Ascending aorta (tissue), 2 donors: ENCODE data around the gene METRN. TPM values are rescaled to one million over a fixed set of nuclear protein-coding genes. Genes with fewer than 3 reads are reported as not detected.
A peak's percentile ranks its signal among the peaks of the same experiment; 100 is the strongest.

Experiments
- DNase-seq, 2 donors: peaks; one replicate each; pipeline ENCODE4 v3.0.0-alpha.2; 2019; ENCODE audit warnings: low spot score in 2 of 2
- H3K27ac ChIP-seq, 2 donors: fragments of 200-600 bp; sonication (generic); one replicate each; pipeline ENCODE4 v1.5.1; 2016 to 2017; ENCODE audit warnings: mild to moderate bottlenecking in 1 of 2
- H3K27me3 ChIP-seq: fragments of 200-600 bp; sonication (generic); one replicate; pipeline ENCODE4 v1.5.1; 2017
- H3K36me3 ChIP-seq, 2 donors: fragments of 200-600 bp; sonication (generic); one replicate each; pipeline ENCODE4 v1.5.1; 2016
- H3K4me1 ChIP-seq, 2 donors: fragments of 200-600 bp; sonication (generic); one replicate each; pipeline ENCODE4 v1.5.1; 2016 to 2017; ENCODE audit warnings: mild to moderate bottlenecking in 1 of 2
- H3K4me3 ChIP-seq, 2 donors: fragments of 200-600 bp; sonication (generic); one replicate each; pipeline ENCODE4 v1.5.1; 2016 to 2017; ENCODE audit warnings: mild to moderate bottlenecking in 1 of 2
- H3K9me3 ChIP-seq, 2 donors: fragments of 200-600 bp; sonication (generic); one replicate each; pipeline ENCODE4 v1.5.1; 2016
- CTCF ChIP-seq, 3 experiments: fragments of 200-600 bp in 2 of 3; fragments of 450-650 bp in 1 of 3; sonication (generic) in 2 of 3; IDR thresholded peaks; one replicate each; pipeline ENCODE4 v1.5.1; 2016 to 2019; ENCODE audit warnings: antibody characterized with exemption in 3 of 3, mild to moderate bottlenecking in 1 of 3, moderate library complexity in 1 of 3
- intact Hi-C: fragments of 100-400 bp; cut with DNase I; formaldehyde crosslinking; loops from one replicate; pipeline ENCODE4 v1.15.1; 2023
- total RNA-seq: library from RNA; depleted of rRNA; stranded (reverse); fragments of >200 nt; gene quantifications from one replicate; pipeline ENCODE4 v1.1.0, GENCODE V29; 2016

METRN gene
- total RNA-seq, 1 donor from 2014 or later = 118 TPM

- Histone ChIP-seq H3K27me3 (no peaks in the 10 kb centered on the region), H3K9me3 (no peaks in the 10 kb centered on the region), H3K36me3 (peaks cover 13 to 15% of the 10 kb centered on the region in 2 donors), H3K4me1 (peaks cover 20 to 38% of the 10 kb centered on the region in 2 donors), H3K4me3 (peak within 1 kb of the TSS; percentile 89 to 90), H3K27ac (peak within 1 kb of the TSS; percentile 85 to 90)
- TF ChIP-seq CTCF (IDR thresholded peaks at IDR 0.05) = peak in 1 of 3 experiments; percentile 10
- intact Hi-C loops = loop anchor here (2.0 kb wide), 1 partner anchor 43 kb away; the partner anchor contains the start of gene METTL26
- DNase-seq = peak in 1 of 2 donors; percentile 90
Measured at GRCh38 chr16:679814-680624, 34.9 kb upstream of the METRN start, which contains the start of gene STUB1. STUB1 (plus strand) TSS chr16:680410; CDS start chr16:680526, 116 bp downstream.

- H3K36me3 ChIP-seq = peaks cover 13 to 15% of the 10 kb centered on the region in 2 donors
- TF ChIP-seq CTCF (IDR thresholded peaks at IDR 0.05) = no peak
- H3K27me3 ChIP-seq = no peaks in the 10 kb centered on the region
- H3K4me3 ChIP-seq = peak overlapping the region; percentile 89 to 90
- intact Hi-C loops = loop anchor here (2.0 kb wide), 1 partner anchor 44 kb away; the partner anchor contains the start of gene METTL26
- no peak for DNase-seq
- no peaks in the 10 kb centered on the region for H3K9me3 ChIP-seq
- H3K4me1 ChIP-seq = peaks cover 20 to 40% of the 10 kb centered on the region in 2 donors
- peak overlapping the region; percentile 85 to 90 for H3K27ac ChIP-seq
Measured at GRCh38 chr16:680625-680945, 34.3 kb upstream of the METRN start.

GRCh38 chr16:680967-681745 is 33.8 kb upstream of the METRN start:
- H3K4me1 ChIP-seq = peaks cover 20 to 36% of the 10 kb centered on the region in 2 donors
- TF ChIP-seq CTCF (IDR thresholded peaks at IDR 0.05) = no peak
- H3K27ac ChIP-seq = peak overlapping the region; percentile 85 to 90
- no peaks in the 10 kb centered on the region for H3K27me3 ChIP-seq
- DNase-seq = no peak
- intact Hi-C loops = loop anchor here (2.0 kb wide), 1 partner anchor 44 kb away; the partner anchor contains the start of gene METTL26
- peak overlapping the region; percentile 89 to 90 for H3K4me3 ChIP-seq
- H3K36me3 ChIP-seq = peaks cover 13 to 21% of the 10 kb centered on the region in 2 donors
- H3K9me3 ChIP-seq = no peaks in the 10 kb centered on the region

GRCh38 chr16:681746-682427 is 33.0 kb upstream of the METRN start:
- intact Hi-C loops = loop anchor here (2.0 kb wide), 1 partner anchor 45 kb away; the partner anchor contains the start of gene METTL26
- H3K27ac ChIP-seq = no peak overlapping the region
- peaks cover 19 to 28% of the 10 kb centered on the region in 2 donors for H3K36me3 ChIP-seq
- H3K9me3 ChIP-seq = no peaks in the 10 kb centered on the region
- no peak for DNase-seq
- H3K4me1 ChIP-seq = peaks cover 20 to 36% of the 10 kb centered on the region in 2 donors
- H3K4me3 ChIP-seq = peak overlapping the region; percentile 89 to 90
- TF ChIP-seq CTCF (IDR thresholded peaks at IDR 0.05) = no peak
- no peaks in the 10 kb centered on the region for H3K27me3 ChIP-seq
